GM19193 (cell line): ENCODE measurements around the gene FGFRL1.

Source experiments
- POLR2A ChIP-seq: IDR thresholded peaks from 4 replicates; pipeline ENCODE4 v1.6.1; 2011; ENCODE audit not compliant: insufficient read depth, insufficient read length; ENCODE audit errors: extremely low read depth

FGFRL1 gene

GRCh38 chr4:996030-996996 lies 15.1 kb upstream of the FGFRL1 start:
- TF ChIP-seq POLR2A, result no peak

GRCh38 chr4:996997-997374 lies 14.4 kb upstream of the FGFRL1 start:
- no peak for TF ChIP-seq POLR2A

GRCh38 chr4:997375-998071 lies 13.9 kb upstream of the FGFRL1 start:
- TF ChIP-seq POLR2A, result no peak

GRCh38 chr4:998096-998691 lies 13.2 kb upstream of the FGFRL1 start:
- no peak for TF ChIP-seq POLR2A

GRCh38 chr4:999882-1000425 lies 11.5 kb upstream of the FGFRL1 start:
- no peak for TF ChIP-seq POLR2A

GRCh38 chr4:1000686-1001260 lies 10.7 kb upstream of the FGFRL1 start:
- no peak for TF ChIP-seq POLR2A

- no peak for TF ChIP-seq POLR2A
Observed at GRCh38 chr4:1001561-1002130, 9.8 kb upstream of the FGFRL1 start.

GRCh38 chr4:1002131-1002630 lies 9.2 kb upstream of the FGFRL1 start:
- no peak for TF ChIP-seq POLR2A

GRCh38 chr4:1002631-1003251 lies 8.7 kb upstream of the FGFRL1 start:
- no peak for TF ChIP-seq POLR2A

- no peak for TF ChIP-seq POLR2A
Observed at GRCh38 chr4:1003271-1004070, 8.0 kb upstream of the FGFRL1 start.

- no peak for TF ChIP-seq POLR2A
Observed at GRCh38 chr4:1004071-1004418, 7.4 kb upstream of the FGFRL1 start.

GRCh38 chr4:1004557-1005485 lies 6.6 kb upstream of the FGFRL1 start:
- no peak for TF ChIP-seq POLR2A
